Ovary (tissue), 9 donors: Measurements from ENCODE around the gene SPDYC. TPM values are rescaled to one million over a fixed set of nuclear protein-coding genes. Genes with fewer than 3 reads are reported as not detected.

Source experiments
- DNase-seq, 5 donors: peaks; one replicate each; pipeline ENCODE4 v3.0.0-alpha.2; 2019 to 2020
- H3K27ac ChIP-seq, 2 donors: fragments of 200-600 bp; one replicate each; pipeline versions ENCODE4 v1.5.1 to v1.8.0; 2019 to 2022
- H3K27me3 ChIP-seq: fragments of 200-600 bp; one replicate; pipeline ENCODE4 v1.8.0; 2022
- H3K36me3 ChIP-seq: fragments of 200-600 bp; sonication (generic); one replicate; pipeline ENCODE4 v1.5.1; 2019
- H3K4me1 ChIP-seq: one replicate; pipeline ENCODE4 v1.8.1; 2013; ENCODE audit warnings: mild to moderate bottlenecking, moderate library complexity; ENCODE audit not compliant: insufficient read depth
- H3K4me3 ChIP-seq: fragments of 200-600 bp; sonication (generic); one replicate; pipeline ENCODE4 v1.5.1; 2017
- H3K9me3 ChIP-seq, 2 donors: fragments of 200-600 bp in 1 of 2; sonication (generic) in 1 of 2; one replicate each; pipeline versions ENCODE4 v1.5.1 to v1.8.1; 2013 to 2019; ENCODE audit warnings: mild to moderate bottlenecking in 1 of 2, moderate library complexity in 1 of 2
- EP300 ChIP-seq: sonication (generic); formaldehyde crosslinking; IDR thresholded peaks from one replicate; pipeline ENCODE4 v1.6.1; 2017; ENCODE audit warnings: antibody characterized with exemption
- POLR2A ChIP-seq: fragments of 450-650 bp; IDR thresholded peaks from one replicate; pipeline ENCODE4 v1.6.1; 2017; ENCODE audit warnings: antibody characterized with exemption, mild to moderate bottlenecking, moderate library complexity
- WGBS, 3 donors: extraction: QIAGEN DNeasy Blood & Tissue Kit in 1 of 3; methylation state at CpG; one replicate each; pipeline versions ENCODE4 v1.1.5 to v1.1.7; 2013 to 2017; 5-methylcytosine and 5-hydroxymethylcytosine counted together
- intact Hi-C, 4 donors: fragments of 100-400 bp; cut with DNase I; formaldehyde crosslinking; loops; one replicate each; pipeline versions ENCODE4 v1.11.0 to v1.15.1; 2022 to 2023
- polyA plus RNA-seq, 2 donors: library from polyadenylated mRNA; stranded (reverse); fragments of 200-250 nt in 1 of 2; fragments of 350-450 nt in 1 of 2; fragmentation: Illumina TruSeq in 1 of 2; extraction: RNeasy Lipid Tissue Mini Kit (QIAGEN cat#74804) in 1 of 2; gene quantifications; one replicate each; pipeline ENCODE4 v1.2.3, GENCODE V29; 2013 to 2014
- total RNA-seq, 7 donors: library from RNA; depleted of rRNA in 2 of 7; stranded (reverse); fragments of >200 nt in 2 of 7; fragmentation: NEBNext Ultra II Directional in 3 of 7; extraction: Animal tissue kit (Norgen Biotek cat#: 25700) in 3 of 7; gene quantifications; one replicate each; pipeline versions ENCODE4 v1.1.0 to v1.2.4, GENCODE V29; 2016 to 2023
- TF ChIP-seq, protein P1 (sequence below), 3 donors: fragments of 450-650 bp in 2 of 3; fragments of 200-600 bp in 1 of 3; IDR thresholded peaks; one replicate each; pipeline versions ENCODE4 v1.5.1 to v1.8.0; 2016 to 2022; ENCODE audit warnings: antibody characterized with exemption in 3 of 3, mild to moderate bottlenecking in 1 of 3
- donor health status: DM: no; HTN: no; CAD: no; lungs with moderate emphysema.
- donor health status: DM: no; HTN: no; CAD: no.
- donor health status: Bipolar disorder and iron deficiency.
- donor health status: DM: yes; HTN: yes; CAD: no.
- donor health status: DM: no; HTN: no; CAD: no.
- donor health status: DM: yes; HTN: yes; CAD: no.

Gene SPDYC
- total and polyA plus RNA-seq, 9 donors, result 0.07 TPM; not detected in 8

DNA sequence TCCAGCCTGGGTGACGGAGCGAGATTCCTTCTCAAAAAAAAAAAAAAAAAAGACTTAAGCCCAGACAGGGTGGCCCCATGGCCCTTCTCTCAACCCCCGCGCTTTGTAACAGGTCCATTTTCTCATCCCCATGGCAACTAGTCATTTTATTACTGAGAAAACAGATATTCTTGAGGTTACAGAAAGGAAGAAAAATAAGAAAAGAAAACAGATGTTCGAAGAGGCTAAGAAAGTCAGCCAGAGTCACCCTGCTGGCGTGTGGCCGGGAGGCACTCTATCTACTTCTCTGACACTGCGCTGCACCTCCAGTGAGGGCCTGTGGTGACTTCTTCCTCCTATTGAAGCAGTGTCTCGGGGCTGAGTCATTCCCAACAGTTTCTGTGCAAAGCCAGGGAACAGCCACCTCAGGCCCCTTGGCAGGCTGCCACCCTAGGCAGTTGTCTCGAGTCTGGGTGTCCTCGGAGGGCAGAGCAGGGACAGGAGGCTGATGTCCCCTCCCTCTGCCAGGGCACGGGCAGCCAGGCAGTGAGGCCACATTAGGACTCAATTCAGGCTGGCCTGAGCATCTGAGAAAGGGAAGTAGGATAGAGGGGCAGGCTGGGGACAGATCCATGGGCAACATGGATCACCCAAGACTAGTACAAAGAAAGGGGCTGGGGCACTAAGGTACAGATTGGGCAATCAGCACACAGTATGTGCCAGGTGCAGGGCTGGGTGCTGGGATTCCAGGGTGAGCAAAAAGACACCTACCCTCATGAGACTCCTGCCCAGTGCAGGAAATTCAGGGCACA lies 19.3 kb upstream of the SPDYC start:
- intact Hi-C loops, result no loop called here
- Histone ChIP-seq H3K9me3 (peaks cover 0 to 3% of the 10 kb centered on the region in 2 donors), H3K36me3 (no peaks in the 10 kb centered on the region), H3K27ac (peak overlapping the region in 1 of 2 donors; percentile 60), H3K4me1 (no peaks in the 10 kb centered on the region), H3K4me3 (no peak overlapping the region), H3K27me3 (no peaks in the 10 kb centered on the region)
- TF ChIP-seq, protein P1, sequence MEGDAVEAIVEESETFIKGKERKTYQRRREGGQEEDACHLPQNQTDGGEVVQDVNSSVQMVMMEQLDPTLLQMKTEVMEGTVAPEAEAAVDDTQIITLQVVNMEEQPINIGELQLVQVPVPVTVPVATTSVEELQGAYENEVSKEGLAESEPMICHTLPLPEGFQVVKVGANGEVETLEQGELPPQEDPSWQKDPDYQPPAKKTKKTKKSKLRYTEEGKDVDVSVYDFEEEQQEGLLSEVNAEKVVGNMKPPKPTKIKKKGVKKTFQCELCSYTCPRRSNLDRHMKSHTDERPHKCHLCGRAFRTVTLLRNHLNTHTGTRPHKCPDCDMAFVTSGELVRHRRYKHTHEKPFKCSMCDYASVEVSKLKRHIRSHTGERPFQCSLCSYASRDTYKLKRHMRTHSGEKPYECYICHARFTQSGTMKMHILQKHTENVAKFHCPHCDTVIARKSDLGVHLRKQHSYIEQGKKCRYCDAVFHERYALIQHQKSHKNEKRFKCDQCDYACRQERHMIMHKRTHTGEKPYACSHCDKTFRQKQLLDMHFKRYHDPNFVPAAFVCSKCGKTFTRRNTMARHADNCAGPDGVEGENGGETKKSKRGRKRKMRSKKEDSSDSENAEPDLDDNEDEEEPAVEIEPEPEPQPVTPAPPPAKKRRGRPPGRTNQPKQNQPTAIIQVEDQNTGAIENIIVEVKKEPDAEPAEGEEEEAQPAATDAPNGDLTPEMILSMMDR (IDR thresholded peaks at IDR 0.05), result no peak
- TF ChIP-seq EP300 (no peak), POLR2A (no peak)
- 10 to 15% (median 13%) methylated on average over 12 of the region's 12 CpGs for WGBS, 3 donors
- peak; percentile 50 to 77 (median 65) for DNase-seq

GRCh38 chr11:65151331-65151899 lies 18.6 kb upstream of the SPDYC start:
- Histone ChIP-seq H3K4me3 (no peak overlapping the region), H3K27me3 (no peaks in the 10 kb centered on the region), H3K27ac (no peak overlapping the region), H3K4me1 (no peaks in the 10 kb centered on the region), H3K9me3 (peaks cover 0 to 3% of the 10 kb centered on the region in 2 donors), H3K36me3 (no peaks in the 10 kb centered on the region)
- peak in 1 of 5 donors; percentile 2 for DNase-seq
- WGBS, 3 donors, result 54 to 65% (median 62%) methylated on average over 3 of the region's 3 CpGs
- intact Hi-C loops, result no loop called here
- TF ChIP-seq, protein P1 (IDR thresholded peaks at IDR 0.05), result no peak
- TF ChIP-seq EP300 (no peak), POLR2A (no peak)

- Histone ChIP-seq H3K9me3 (peaks cover 0 to 3% of the 10 kb centered on the region in 2 donors), H3K4me1 (no peaks in the 10 kb centered on the region), H3K27ac (no peak overlapping the region), H3K4me3 (no peak overlapping the region), H3K27me3 (no peaks in the 10 kb centered on the region), H3K36me3 (no peaks in the 10 kb centered on the region)
- 57 to 63% (median 59%) methylated on average over 2 of the region's 2 CpGs for WGBS, 3 donors
- TF ChIP-seq POLR2A, result no peak
- no peak for TF ChIP-seq EP300
- TF ChIP-seq, protein P1 (IDR thresholded peaks at IDR 0.05), result no peak
- no peak for DNase-seq
- intact Hi-C loops, result no loop called here
These were observed 17.9 kb upstream of the SPDYC start for GRCh38 chr11:65152122-65152521.

- WGBS, 3 donors, result 89 to 93% (median 93%) methylated on average over 3 of the region's 3 CpGs
- Histone ChIP-seq H3K9me3 (no peaks in the 10 kb centered on the region), H3K36me3 (no peaks in the 10 kb centered on the region), H3K4me3 (no peak overlapping the region), H3K4me1 (no peaks in the 10 kb centered on the region), H3K27me3 (no peaks in the 10 kb centered on the region), H3K27ac (no peak overlapping the region)
- intact Hi-C loops, result no loop called here
- no peak for DNase-seq
- no peak for TF ChIP-seq EP300
- TF ChIP-seq POLR2A, result no peak
- TF ChIP-seq, protein P1 (IDR thresholded peaks at IDR 0.05), result no peak
These were observed 13.8 kb upstream of the SPDYC start for GRCh38 chr11:65156256-65156655.
